Activated T-cell treated with anti-CD3 and anti-CD28 coated beads, Interleukin-2, amount 50 U/mL, for 4 hours (primary cell): Measurements from ENCODE around the gene ALPK3. TPM values are rescaled to one million over a fixed set of nuclear protein-coding genes. Genes with fewer than 3 reads are reported as not detected.

Source experiments
- ATAC-seq, 2 donors: fragments of 200-7000 bp; cut with Tn5 transposase; one replicate each; pipeline ENCODE4 v1.10.0; 2021
- DNase-seq: peaks from one replicate; pipeline ENCODE4 v3.0.0-alpha.2; 2020
- H3K27me3 Mint-ChIP-seq: one replicate; pipeline ENCODE4 v1.8.0; 2021; ENCODE audit warnings: low read depth, mixed read lengths
- H3K36me3 Mint-ChIP-seq: one replicate; pipeline ENCODE4 v1.8.0; 2022; ENCODE audit warnings: mixed read lengths; ENCODE audit not compliant: insufficient read depth
- H3K4me1 Mint-ChIP-seq: one replicate; pipeline ENCODE4 v1.8.0; 2021; ENCODE audit warnings: low read depth, mixed read lengths
- H3K4me3 Mint-ChIP-seq: one replicate; pipeline ENCODE4 v1.8.0; 2021; ENCODE audit warnings: mild to moderate bottlenecking, moderate library complexity, mixed read lengths
- H3K9me3 Mint-ChIP-seq: one replicate; pipeline ENCODE4 v1.8.0; 2021; ENCODE audit warnings: mixed read lengths
- total RNA-seq, 3 donors: library from RNA; stranded (reverse); gene quantifications; one replicate each; pipeline ENCODE4 v1.2.1, GENCODE V29; 2021

ALPK3 gene
- total RNA-seq, 3 donors from 2014 or later = 0.05 to 0.13 (median 0.11) TPM

GRCh38 chr15:84889313-84889990 lies 72.3 kb downstream of the ALPK3 start:
- Mint-ChIP-seq H3K36me3 (no peaks in the 10 kb centered on the region), H3K4me1 (no peaks in the 10 kb centered on the region)

DNA sequence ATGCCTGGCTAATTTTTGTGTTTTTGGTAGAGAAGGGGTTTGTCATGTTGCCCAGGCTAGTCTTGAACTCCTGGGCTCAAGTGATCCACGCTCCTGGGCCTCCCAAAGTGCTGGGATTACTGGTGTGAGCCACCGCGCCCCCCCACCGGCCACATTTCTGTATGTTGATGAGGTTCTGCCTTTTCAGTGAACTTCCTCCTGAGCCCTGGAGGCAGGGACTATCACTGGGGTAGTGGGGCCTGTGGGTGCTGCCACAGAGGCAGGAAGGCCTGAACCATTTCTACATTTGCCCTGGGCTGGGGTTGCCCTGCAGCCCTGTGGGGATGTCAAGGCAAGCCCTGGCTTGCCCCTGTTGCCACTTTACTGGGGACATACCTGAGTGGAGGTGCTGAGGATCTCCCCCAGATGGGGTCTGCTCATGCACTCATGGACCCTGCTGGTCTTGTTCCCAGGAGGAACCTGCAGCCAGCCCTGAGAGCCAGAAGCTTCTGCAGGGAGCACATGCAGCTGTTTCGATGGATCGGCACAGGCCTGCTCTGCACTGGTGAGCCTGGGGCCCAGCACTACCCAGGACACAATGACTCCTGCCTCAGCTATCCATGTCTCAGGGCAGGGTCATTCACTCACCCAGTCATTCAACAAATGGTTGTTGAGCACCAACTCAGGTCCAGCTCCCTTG lies 73.0 kb downstream of the ALPK3 start:
- H3K27me3 Mint-ChIP-seq = no peaks in the 10 kb centered on the region
- no peaks in the 10 kb centered on the region for H3K4me1 Mint-ChIP-seq
- DNase-seq = no peak
- H3K36me3 Mint-ChIP-seq = no peaks in the 10 kb centered on the region
- ATAC-seq = no peak
- H3K4me3 Mint-ChIP-seq = no peak overlapping the region
- H3K9me3 Mint-ChIP-seq = no peaks in the 10 kb centered on the region

More at GRCh38 chr15:84889313-84889990, 72.3 kb downstream of the ALPK3 start:
- no peaks in the 10 kb centered on the region for H3K9me3 Mint-ChIP-seq
- H3K27me3 Mint-ChIP-seq = no peaks in the 10 kb centered on the region
- H3K4me3 Mint-ChIP-seq = no peak overlapping the region
- no peak for ATAC-seq
- no peak for DNase-seq

DNA sequence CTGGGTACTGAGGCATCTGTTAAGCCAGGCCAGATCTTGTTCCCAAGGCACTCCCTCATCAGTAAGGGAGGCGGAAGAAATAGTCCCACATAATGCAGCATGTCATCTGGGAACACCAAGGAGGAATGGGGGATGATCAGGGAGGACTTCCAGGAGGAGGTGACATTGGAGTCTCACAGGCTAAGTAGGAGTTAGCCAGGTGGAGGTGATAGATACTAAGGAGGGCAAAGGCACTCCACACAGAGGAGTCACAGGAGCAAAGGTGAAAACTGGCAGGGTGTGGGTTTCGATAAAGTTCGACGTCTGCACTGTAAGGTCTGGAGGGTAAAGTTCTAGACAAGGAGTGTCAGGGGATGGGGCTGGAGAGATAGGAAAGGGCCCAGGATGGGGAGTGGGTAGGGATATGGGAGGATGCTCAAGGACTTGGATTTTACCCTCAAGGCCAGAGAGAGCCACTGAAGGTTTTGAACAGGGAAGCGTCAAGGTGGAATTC lies 73.6 kb downstream of the ALPK3 start:
- H3K4me1 Mint-ChIP-seq = no peaks in the 10 kb centered on the region
- no peaks in the 10 kb centered on the region for H3K27me3 Mint-ChIP-seq
- H3K9me3 Mint-ChIP-seq = no peaks in the 10 kb centered on the region
- ATAC-seq (no peak), DNase-seq (no peak)
- H3K4me3 Mint-ChIP-seq = no peak overlapping the region
- no peaks in the 10 kb centered on the region for H3K36me3 Mint-ChIP-seq

DNA sequence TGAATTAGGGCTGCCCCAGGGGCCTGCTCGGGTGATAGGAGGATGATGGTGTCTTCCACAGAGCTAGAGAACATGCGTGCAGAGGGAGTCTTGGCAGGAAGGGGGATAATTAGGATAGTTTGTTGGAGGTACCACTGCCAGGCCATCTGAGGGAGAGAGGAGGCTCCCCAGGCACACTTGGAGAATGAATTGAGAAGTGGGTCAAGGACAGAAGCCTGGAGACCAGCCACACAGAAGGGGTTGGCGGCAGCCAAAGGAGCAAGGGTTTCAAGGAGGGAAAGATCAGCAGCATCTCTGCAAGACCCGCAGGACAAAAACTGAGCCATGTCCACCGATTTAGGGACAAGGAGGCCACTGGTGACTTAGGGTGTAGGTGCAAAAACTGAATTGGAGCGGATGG lies 74.2 kb downstream of the ALPK3 start:
- H3K4me3 Mint-ChIP-seq = no peak overlapping the region
- no peaks in the 10 kb centered on the region for H3K4me1 Mint-ChIP-seq
- H3K27me3 Mint-ChIP-seq = peaks cover 3% of the 10 kb centered on the region
- H3K9me3 Mint-ChIP-seq = no peaks in the 10 kb centered on the region
- ATAC-seq (no peak), DNase-seq (no peak)
- no peaks in the 10 kb centered on the region for H3K36me3 Mint-ChIP-seq

DNA sequence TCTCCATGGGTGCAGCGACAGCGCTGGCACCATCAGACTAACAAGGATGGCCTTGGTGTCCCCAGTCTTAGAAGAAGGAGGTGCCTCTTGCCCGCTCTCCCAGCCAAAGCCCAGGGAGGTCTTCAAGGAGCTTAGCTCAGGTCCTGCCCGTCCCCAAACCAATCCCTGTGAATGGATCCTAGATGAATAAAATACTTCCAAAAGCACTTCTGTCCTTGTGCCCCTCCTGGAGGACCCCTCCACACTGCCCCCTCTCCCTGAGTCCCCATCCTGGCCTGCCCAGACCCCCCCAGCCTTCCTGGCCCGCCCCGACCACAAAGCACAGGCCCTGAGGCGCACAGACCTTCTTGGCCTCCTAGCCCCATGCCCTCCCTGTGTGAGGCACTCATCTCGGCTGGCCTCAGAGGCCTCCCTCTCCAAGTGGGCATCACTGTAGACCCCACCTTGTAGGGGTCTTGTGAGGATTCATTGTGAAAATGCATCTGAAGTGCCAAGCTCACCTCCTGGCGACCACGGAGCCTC lies 75.7 kb downstream of the ALPK3 start:
- no peaks in the 10 kb centered on the region for H3K4me1 Mint-ChIP-seq
- DNase-seq (no peak), ATAC-seq (no peak)
- H3K9me3 Mint-ChIP-seq = no peaks in the 10 kb centered on the region
- H3K27me3 Mint-ChIP-seq = peaks cover 7% of the 10 kb centered on the region
- no peak overlapping the region for H3K4me3 Mint-ChIP-seq
- no peaks in the 10 kb centered on the region for H3K36me3 Mint-ChIP-seq

- H3K9me3 Mint-ChIP-seq = no peaks in the 10 kb centered on the region
- H3K4me1 Mint-ChIP-seq = no peaks in the 10 kb centered on the region
- H3K36me3 Mint-ChIP-seq = no peaks in the 10 kb centered on the region
- no peak for DNase-seq
- H3K27me3 Mint-ChIP-seq = peaks cover 8% of the 10 kb centered on the region
- no peak for ATAC-seq
- no peak overlapping the region for H3K4me3 Mint-ChIP-seq
Observed at GRCh38 chr15:84893607-84894006, 76.5 kb downstream of the ALPK3 start.

DNA sequence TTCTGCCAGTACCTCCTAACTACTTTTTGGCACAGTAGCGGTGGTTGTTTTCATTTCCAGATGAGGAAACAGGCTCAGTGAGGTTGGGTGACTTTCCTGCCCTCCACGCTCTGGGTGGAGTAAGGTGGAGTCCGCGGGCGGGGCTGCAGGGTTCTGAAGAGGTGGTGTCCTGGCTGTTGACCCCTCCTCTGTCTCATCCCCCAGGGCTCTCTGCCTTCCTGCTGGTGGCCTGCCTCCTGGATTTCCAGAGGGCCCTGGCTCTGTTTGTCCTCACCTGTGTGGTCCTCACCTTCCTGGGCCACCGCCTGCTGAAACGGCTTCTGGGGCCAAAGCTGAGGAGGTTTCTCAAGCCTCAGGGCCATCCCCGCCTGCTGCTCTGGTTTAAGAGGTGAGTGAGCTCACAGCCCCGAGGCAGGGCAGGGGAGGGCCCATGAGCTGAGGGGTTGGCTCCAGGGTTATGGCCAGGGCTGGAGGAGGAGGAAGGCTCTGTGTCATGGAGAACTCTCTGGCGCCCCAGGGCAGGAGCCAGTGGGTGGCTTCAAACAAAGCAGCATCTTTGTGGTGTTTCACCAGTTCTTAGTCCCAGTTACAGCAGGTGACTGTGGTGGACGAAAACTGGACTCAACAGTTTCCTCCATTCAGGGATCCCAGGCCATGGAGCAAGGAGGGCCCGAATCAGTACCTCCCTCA lies 77.7 kb downstream of the ALPK3 start:
- H3K4me1 Mint-ChIP-seq = no peaks in the 10 kb centered on the region
- H3K36me3 Mint-ChIP-seq = no peaks in the 10 kb centered on the region
- DNase-seq = no peak
- no peak overlapping the region for H3K4me3 Mint-ChIP-seq
- no peak for ATAC-seq
- peaks cover 11% of the 10 kb centered on the region for H3K27me3 Mint-ChIP-seq
- peaks cover 2% of the 10 kb centered on the region for H3K9me3 Mint-ChIP-seq

DNA sequence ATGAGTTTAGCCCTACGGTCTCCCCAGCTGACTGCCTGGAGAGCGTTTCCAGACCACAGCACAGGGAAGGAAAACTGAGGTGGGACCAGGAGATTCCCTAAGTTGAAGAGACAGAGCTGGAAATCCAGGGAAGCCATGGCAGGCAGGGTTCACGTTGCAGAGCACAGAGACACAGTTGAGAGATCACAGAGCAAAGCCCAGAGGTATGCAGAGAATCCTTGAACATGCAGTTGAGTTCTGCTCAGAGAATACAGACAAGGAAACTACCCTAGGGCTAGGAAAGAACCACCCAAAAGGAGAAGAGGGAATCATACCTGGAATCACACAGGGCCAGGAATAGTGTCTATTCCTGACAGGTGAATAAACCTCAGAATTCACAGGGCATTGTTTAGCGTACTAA lies 81.6 kb downstream of the ALPK3 start:
- DNase-seq (no peak), ATAC-seq (no peak)
- no peak overlapping the region for H3K4me3 Mint-ChIP-seq
- peaks cover 2% of the 10 kb centered on the region for H3K9me3 Mint-ChIP-seq
- H3K27me3 Mint-ChIP-seq = peaks cover 11% of the 10 kb centered on the region
- no peaks in the 10 kb centered on the region for H3K36me3 Mint-ChIP-seq
- no peaks in the 10 kb centered on the region for H3K4me1 Mint-ChIP-seq

- H3K9me3 Mint-ChIP-seq = peaks cover 2% of the 10 kb centered on the region
- peaks cover 11% of the 10 kb centered on the region for H3K27me3 Mint-ChIP-seq
- H3K4me3 Mint-ChIP-seq = no peak overlapping the region
- no peaks in the 10 kb centered on the region for H3K4me1 Mint-ChIP-seq
- H3K36me3 Mint-ChIP-seq = no peaks in the 10 kb centered on the region
- DNase-seq = no peak
- no peak for ATAC-seq
Observed at GRCh38 chr15:84899750-84900149, 82.6 kb downstream of the ALPK3 start.

GRCh38 chr15:84901540-84901939 lies 84.4 kb downstream of the ALPK3 start:
- Mint-ChIP-seq H3K4me3 (no peak overlapping the region), H3K36me3 (no peaks in the 10 kb centered on the region), H3K27me3 (peaks cover 8% of the 10 kb centered on the region), H3K9me3 (peaks cover 2% of the 10 kb centered on the region), H3K4me1 (no peaks in the 10 kb centered on the region)
- ATAC-seq = no peak
- no peak for DNase-seq

DNA sequence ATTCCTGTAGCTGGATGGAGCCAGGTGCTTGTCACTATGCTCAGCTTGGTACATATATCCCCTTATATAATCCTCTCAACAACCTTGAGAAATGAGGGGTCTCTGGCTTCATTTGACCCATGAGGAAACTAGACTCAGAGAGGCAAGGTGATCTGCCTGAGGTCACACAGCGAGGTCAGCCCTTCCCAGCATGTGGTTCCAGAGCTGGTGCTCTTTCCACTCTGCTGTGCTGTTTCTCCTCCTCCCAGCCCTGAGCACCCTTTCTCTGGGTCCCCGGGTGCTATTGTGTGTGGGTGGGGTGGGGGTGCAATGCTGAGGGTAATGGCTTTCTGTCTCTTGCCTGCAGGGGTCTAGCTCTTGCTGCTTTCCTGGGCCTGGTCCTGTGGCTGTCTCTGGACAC lies 86.6 kb downstream of the ALPK3 start:
- Mint-ChIP-seq H3K4me1 (no peaks in the 10 kb centered on the region), H3K9me3 (peaks cover 2% of the 10 kb centered on the region), H3K4me3 (no peak overlapping the region), H3K27me3 (peaks cover 2% of the 10 kb centered on the region), H3K36me3 (no peaks in the 10 kb centered on the region)
- ATAC-seq (no peak), DNase-seq (no peak)

DNA sequence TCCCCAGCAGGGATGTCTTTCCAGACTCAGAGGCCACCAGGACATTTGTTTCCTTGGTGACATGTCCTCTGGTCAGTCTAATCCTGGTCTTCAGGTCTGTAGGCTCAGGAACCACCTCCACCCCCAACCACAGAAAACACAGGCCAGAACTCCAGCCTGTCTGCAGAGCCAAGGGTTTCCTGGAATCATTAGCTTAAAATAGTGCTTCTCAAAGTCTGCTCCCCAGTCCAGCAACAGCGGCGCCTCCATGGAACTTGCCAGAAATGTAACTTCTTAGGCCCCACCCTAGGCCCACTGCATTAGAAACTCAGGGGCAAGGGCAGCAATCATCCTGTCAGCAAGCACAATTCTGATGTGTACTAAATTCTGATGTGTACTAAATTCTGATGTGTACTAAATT lies 87.3 kb downstream of the ALPK3 start:
- Mint-ChIP-seq H3K36me3 (no peaks in the 10 kb centered on the region), H3K27me3 (no peaks in the 10 kb centered on the region)

GRCh38 chr15:84905016-84905916 lies 88.1 kb downstream of the ALPK3 start:
- no peaks in the 10 kb centered on the region for H3K4me1 Mint-ChIP-seq
- no peak overlapping the region for H3K4me3 Mint-ChIP-seq
- DNase-seq (no peak), ATAC-seq (no peak)
- H3K9me3 Mint-ChIP-seq = no peaks in the 10 kb centered on the region
- no peaks in the 10 kb centered on the region for H3K27me3 Mint-ChIP-seq
- no peaks in the 10 kb centered on the region for H3K36me3 Mint-ChIP-seq

More for the DNA sequence above, 87.3 kb downstream of the ALPK3 start:
- Mint-ChIP-seq H3K9me3 (peaks cover 2% of the 10 kb centered on the region), H3K4me1 (no peaks in the 10 kb centered on the region), H3K4me3 (no peak overlapping the region)
- no peak for ATAC-seq
- no peak for DNase-seq

DNA sequence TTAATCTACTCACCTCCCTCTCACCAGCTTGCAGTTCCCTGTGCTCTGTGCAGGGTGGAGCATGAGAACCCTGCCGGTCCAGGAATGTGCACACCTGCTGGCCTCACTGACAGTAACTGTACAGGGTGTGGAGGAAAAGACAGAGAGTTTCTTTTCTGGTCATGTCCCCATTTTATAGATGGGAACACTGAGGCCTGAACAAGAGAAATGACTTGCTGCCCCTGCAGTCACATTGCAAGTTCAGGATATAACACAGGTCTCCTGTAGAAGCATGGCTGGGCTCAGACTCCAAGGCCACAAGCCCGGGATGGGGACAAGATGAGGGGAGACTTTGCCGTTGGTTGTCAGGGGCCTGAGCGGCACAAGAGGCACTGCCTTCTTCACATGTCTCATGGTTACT lies 90.6 kb downstream of the ALPK3 start:
- H3K4me1 Mint-ChIP-seq = no peaks in the 10 kb centered on the region
- H3K36me3 Mint-ChIP-seq = no peaks in the 10 kb centered on the region
- H3K9me3 Mint-ChIP-seq = no peaks in the 10 kb centered on the region
- ATAC-seq = no peak
- DNase-seq = no peak
- H3K4me3 Mint-ChIP-seq = no peak overlapping the region
- no peaks in the 10 kb centered on the region for H3K27me3 Mint-ChIP-seq
